Measurements from ENCODE around the gene TOPORS.

Gene TOPORS

GRCh38 chr9:32518276-32518675 lies 34.1 kb downstream of the TOPORS start:
- H3K36me3 ChIP-seq (ENCODE audit: insufficient read depth, low read length), result no peaks in the 10 kb centered on the region
- H3K79me2 ChIP-seq (ENCODE audit: insufficient read depth, low read length), result peaks cover under 1% of the 10 kb centered on the region; the same call in 1 of the 2 replicates

DNA sequence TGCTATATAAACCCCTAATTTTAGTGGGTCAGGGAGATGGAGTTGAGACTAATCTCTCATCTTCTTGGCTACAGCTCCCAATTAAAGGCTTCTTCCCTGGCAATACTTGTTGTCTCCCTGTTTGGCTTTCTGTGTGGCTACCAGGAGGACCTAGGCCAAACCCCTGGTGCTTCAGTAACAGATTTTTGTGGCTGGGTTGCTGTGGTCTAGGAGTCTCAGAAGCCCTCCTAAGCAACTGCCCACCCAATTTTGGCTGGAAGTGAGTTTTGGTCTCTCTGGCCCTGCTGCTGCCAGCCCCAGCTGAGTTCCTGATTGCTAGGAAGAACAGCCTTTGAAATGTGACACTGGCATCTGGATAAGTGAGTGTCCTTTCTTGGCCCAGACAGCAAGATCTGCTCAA lies 36.1 kb downstream of the TOPORS start:
- 0 out of 2 replicates have a peak, but pooled peaks cover 2% of the 10 kb centered on the region for H3K9me3 ChIP-seq (ENCODE audit: insufficient read depth, low read depth, low read length)
- H4K20me1 ChIP-seq (ENCODE audit: insufficient read depth, low read length, poor library complexity, severe bottlenecking), result no peaks in the 10 kb centered on the region
- no peak for TF ChIP-seq EZH2phosphoT487 (IDR thresholded peaks at IDR 0.05; ENCODE audit: borderline replicate concordance)
- TF ChIP-seq CTCF (conservative IDR thresholded peaks at IDR 0.05; ENCODE audit: low read length), result no peak
- no peaks in the 10 kb centered on the region for H3K4me1 ChIP-seq (ENCODE audit: insufficient read depth, low read length, poor library complexity, severe bottlenecking)
- H3K79me2 ChIP-seq (ENCODE audit: insufficient read depth, low read length), result no peaks in the 10 kb centered on the region
- no peak overlapping the region for H3K9ac ChIP-seq (ENCODE audit: low read depth, low read length, poor library complexity, severe bottlenecking)
- H3K4me2 ChIP-seq (ENCODE audit: low read depth, low read length, poor library complexity, severe bottlenecking), result no peak overlapping the region
- no peaks in the 10 kb centered on the region for H3K36me3 ChIP-seq (ENCODE audit: insufficient read depth, low read length)
- no peaks in the 10 kb centered on the region for H3F3A ChIP-seq (ENCODE audit: low read depth)
- no peak overlapping the region for H2AFZ ChIP-seq (ENCODE audit: low read length)
- no peak overlapping the region for H3K4me3 ChIP-seq (ENCODE audit: low read length, poor library complexity, severe bottlenecking)
- H3K9me2 ChIP-seq (replicated peaks; ENCODE audit: low read depth, low read length), result no peaks in the 10 kb centered on the region
- H3K27me3 ChIP-seq (ENCODE audit: insufficient read depth, low read length, poor library complexity, severe bottlenecking), result no peaks in the 10 kb centered on the region

More at GRCh38 chr9:32518276-32518675, 34.1 kb downstream of the TOPORS start:
- Histone ChIP-seq H3K4me2 (ENCODE audit: low read depth, low read length, poor library complexity, severe bottlenecking) (no peak overlapping the region), H3K9ac (ENCODE audit: low read depth, low read length, poor library complexity, severe bottlenecking) (no peak overlapping the region), H2AFZ (ENCODE audit: low read length) (no peak overlapping the region), H3K9me3 (ENCODE audit: insufficient read depth, low read depth, low read length) (0 out of 2 replicates have a peak, but pooled peaks cover 2% of the 10 kb centered on the region), H3K9me2 (replicated peaks; ENCODE audit: low read depth, low read length) (no peaks in the 10 kb centered on the region), H3K27me3 (ENCODE audit: insufficient read depth, low read length, poor library complexity, severe bottlenecking) (no peaks in the 10 kb centered on the region), H3F3A (ENCODE audit: low read depth) (no peaks in the 10 kb centered on the region), H3K4me3 (ENCODE audit: low read length, poor library complexity, severe bottlenecking) (no peak overlapping the region), H4K20me1 (ENCODE audit: insufficient read depth, low read length, poor library complexity, severe bottlenecking) (no peaks in the 10 kb centered on the region), H3K4me1 (ENCODE audit: insufficient read depth, low read length, poor library complexity, severe bottlenecking) (no peaks in the 10 kb centered on the region)
- TF ChIP-seq EZH2phosphoT487 (IDR thresholded peaks at IDR 0.05; ENCODE audit: borderline replicate concordance), result no peak
- TF ChIP-seq CTCF (conservative IDR thresholded peaks at IDR 0.05; ENCODE audit: low read length), result no peak

DNA sequence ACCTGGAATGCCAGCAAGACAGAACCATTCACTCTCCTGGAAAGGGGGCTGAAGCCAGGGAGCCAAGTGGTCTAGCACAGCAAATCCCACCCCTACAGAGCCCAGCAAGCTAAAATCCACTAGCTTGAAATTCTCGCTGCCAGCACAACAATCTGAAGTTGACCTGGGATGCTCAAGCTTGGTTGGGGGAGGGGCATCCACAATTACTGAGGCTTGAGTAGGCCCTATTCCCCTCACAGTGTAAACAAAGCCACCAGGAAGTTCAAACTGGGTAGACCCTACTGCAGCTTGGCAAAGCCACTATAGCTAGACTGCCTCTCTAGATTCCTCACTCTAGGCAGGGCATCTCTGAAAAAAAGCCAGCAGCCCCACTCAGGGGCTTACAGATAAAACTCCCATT lies 43.7 kb downstream of the TOPORS start:
- H3K4me1 ChIP-seq (ENCODE audit: insufficient read depth, low read length, poor library complexity, severe bottlenecking), result no peaks in the 10 kb centered on the region
- H3K4me3 ChIP-seq (ENCODE audit: low read length, poor library complexity, severe bottlenecking), result no peak overlapping the region
- no peaks in the 10 kb centered on the region for H3K79me2 ChIP-seq (ENCODE audit: insufficient read depth, low read length)
- no peak overlapping the region for H2AFZ ChIP-seq (ENCODE audit: low read length)
- H4K20me1 ChIP-seq (ENCODE audit: insufficient read depth, low read length, poor library complexity, severe bottlenecking), result no peaks in the 10 kb centered on the region
- H3F3A ChIP-seq (ENCODE audit: low read depth), result no peaks in the 10 kb centered on the region
- H3K9me3 ChIP-seq (ENCODE audit: insufficient read depth, low read depth, low read length), result no peaks in the 10 kb centered on the region
- H3K9me2 ChIP-seq (replicated peaks; ENCODE audit: low read depth, low read length), result no peaks in the 10 kb centered on the region
- no peaks in the 10 kb centered on the region for H3K36me3 ChIP-seq (ENCODE audit: insufficient read depth, low read length)
- no peaks in the 10 kb centered on the region for H3K27me3 ChIP-seq (ENCODE audit: insufficient read depth, low read length, poor library complexity, severe bottlenecking)
- no peak overlapping the region for H3K4me2 ChIP-seq (ENCODE audit: low read depth, low read length, poor library complexity, severe bottlenecking)
- TF ChIP-seq CTCF (conservative IDR thresholded peaks at IDR 0.05; ENCODE audit: low read length), result no peak
- no peak for TF ChIP-seq EZH2phosphoT487 (IDR thresholded peaks at IDR 0.05; ENCODE audit: borderline replicate concordance)
- no peak overlapping the region for H3K9ac ChIP-seq (ENCODE audit: low read depth, low read length, poor library complexity, severe bottlenecking)

Measured in Loucy (cell line).